HepG2 (cell line): ENCODE data around the gene SURF6.

Experiments
- AHR ChIP-seq: IDR thresholded peaks from 2 replicates; pipeline ENCODE4 v1.6.1; 2018; ENCODE audit warnings: missing genetic modification reagents, missing compliant biosample characterization
- EP300 ChIP-seq, 3 experiments: sonication (generic) in 1 of 3; formaldehyde crosslinking in 1 of 3; IDR thresholded peaks; 2 replicates each; pipeline versions ENCODE4 v1.5.1 to v1.6.1; 2011 to 2020; ENCODE audit warnings: low read depth in 2 of 3, low read length in 2 of 3, borderline replicate concordance in 1 of 3, improper control_type of control experiment in 1 of 3, mild to moderate bottlenecking in 1 of 3, missing genetic modification reagents in 1 of 3, moderate library complexity in 1 of 3
- NFE2L1 ChIP-seq: sonication (generic); formaldehyde crosslinking; IDR thresholded peaks from 2 replicates; pipeline ENCODE4 v1.4.0; 2020; ENCODE audit warnings: missing genetic modification reagents, mild to moderate bottlenecking, borderline replicate concordance
- POLR2A ChIP-seq, 2 experiments: IDR thresholded peaks; 2 replicates each; pipeline ENCODE4 v1.6.1; 2011; ENCODE audit warnings: low read depth in 2 of 2, low read length in 2 of 2, mild to moderate bottlenecking in 1 of 2, moderate library complexity in 1 of 2; ENCODE audit not compliant: insufficient read depth in 1 of 2
- SATB2 ChIP-seq: sonication (generic); formaldehyde crosslinking; IDR thresholded peaks from 2 replicates; pipeline ENCODE4 v1.5.0; 2020; ENCODE audit warnings: missing genetic modification reagents
- ZNF24 ChIP-seq: fragments of 450-650 bp; IDR thresholded peaks from 2 replicates; pipeline ENCODE4 v1.6.1; 2017; ENCODE audit warnings: antibody characterized with exemption, mild to moderate bottlenecking
- TF ChIP-seq, protein P1 (sequence below): sonication (generic); IDR thresholded peaks from 2 replicates; pipeline ENCODE4 v1.6.1; 2016; ENCODE audit warnings: low read depth, borderline replicate concordance
- TF ChIP-seq, protein P2 (sequence below): fragments of 450-650 bp; IDR thresholded peaks from 2 replicates; pipeline ENCODE4 v1.6.1; 2016
- TF ChIP-seq, protein P3 (sequence below), 2 experiments: sonication (generic) in 1 of 2; formaldehyde crosslinking in 1 of 2; IDR thresholded peaks; 2 replicates each; pipeline versions ENCODE4 v1.5.1 to v1.6.1; 2011 to 2020; ENCODE audit warnings: borderline replicate concordance in 1 of 2, low read depth in 1 of 2, low read length in 1 of 2, mild to moderate bottlenecking in 1 of 2, missing genetic modification reagents in 1 of 2, moderate library complexity in 1 of 2
- TF ChIP-seq, protein P4 (sequence below): sonication (generic); formaldehyde crosslinking; IDR thresholded peaks from 2 replicates; pipeline ENCODE4 v1.5.0; 2020; ENCODE audit warnings: mild to moderate bottlenecking, missing genetic modification reagents, borderline replicate concordance
- TF ChIP-seq, protein P5 (sequence below): sonication (generic); formaldehyde crosslinking; IDR thresholded peaks from 2 replicates; pipeline ENCODE4 v1.8.1; 2022; ENCODE audit warnings: mild to moderate bottlenecking, missing genetic modification reagents

DNA sequence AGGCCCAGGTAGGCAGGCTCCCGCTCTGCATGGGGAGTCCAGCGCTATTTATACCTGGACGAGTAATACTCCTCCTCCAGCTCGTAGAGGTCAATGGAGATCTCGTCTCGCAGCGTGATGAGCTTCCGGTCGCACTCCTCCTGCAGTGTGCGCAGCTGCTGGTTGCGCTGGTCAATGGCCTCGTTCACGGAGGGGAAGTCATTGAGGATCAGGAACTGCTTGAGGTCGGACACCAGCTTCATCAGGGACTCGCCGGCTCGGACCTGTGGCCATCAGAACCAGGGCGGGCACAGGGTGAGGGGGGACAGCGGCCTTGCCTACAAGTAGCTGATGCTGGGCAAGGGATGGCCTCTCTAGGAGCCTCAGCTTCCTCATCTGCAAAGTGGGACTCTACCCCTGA lies 8.1 kb upstream of the SURF6 start:
- TF ChIP-seq SATB2: no peak
- no peak for TF ChIP-seq ZNF24
- TF ChIP-seq AHR: no peak
- TF ChIP-seq, protein P1, sequence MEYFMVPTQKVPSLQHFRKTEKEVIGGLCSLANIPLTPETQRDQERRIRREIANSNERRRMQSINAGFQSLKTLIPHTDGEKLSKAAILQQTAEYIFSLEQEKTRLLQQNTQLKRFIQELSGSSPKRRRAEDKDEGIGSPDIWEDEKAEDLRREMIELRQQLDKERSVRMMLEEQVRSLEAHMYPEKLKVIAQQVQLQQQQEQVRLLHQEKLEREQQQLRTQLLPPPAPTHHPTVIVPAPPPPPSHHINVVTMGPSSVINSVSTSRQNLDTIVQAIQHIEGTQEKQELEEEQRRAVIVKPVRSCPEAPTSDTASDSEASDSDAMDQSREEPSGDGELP: no peak
- TF ChIP-seq, protein P2, sequence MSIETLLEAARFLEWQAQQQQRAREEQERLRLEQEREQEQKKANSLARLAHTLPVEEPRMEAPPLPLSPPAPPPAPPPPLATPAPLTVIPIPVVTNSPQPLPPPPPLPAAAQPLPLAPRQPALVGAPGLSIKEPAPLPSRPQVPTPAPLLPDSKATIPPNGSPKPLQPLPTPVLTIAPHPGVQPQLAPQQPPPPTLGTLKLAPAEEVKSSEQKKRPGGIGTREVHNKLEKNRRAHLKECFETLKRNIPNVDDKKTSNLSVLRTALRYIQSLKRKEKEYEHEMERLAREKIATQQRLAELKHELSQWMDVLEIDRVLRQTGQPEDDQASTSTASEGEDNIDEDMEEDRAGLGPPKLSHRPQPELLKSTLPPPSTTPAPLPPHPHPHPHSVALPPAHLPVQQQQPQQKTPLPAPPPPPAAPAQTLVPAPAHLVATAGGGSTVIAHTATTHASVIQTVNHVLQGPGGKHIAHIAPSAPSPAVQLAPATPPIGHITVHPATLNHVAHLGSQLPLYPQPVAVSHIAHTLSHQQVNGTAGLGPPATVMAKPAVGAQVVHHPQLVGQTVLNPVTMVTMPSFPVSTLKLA: no peak
- TF ChIP-seq, protein P3, sequence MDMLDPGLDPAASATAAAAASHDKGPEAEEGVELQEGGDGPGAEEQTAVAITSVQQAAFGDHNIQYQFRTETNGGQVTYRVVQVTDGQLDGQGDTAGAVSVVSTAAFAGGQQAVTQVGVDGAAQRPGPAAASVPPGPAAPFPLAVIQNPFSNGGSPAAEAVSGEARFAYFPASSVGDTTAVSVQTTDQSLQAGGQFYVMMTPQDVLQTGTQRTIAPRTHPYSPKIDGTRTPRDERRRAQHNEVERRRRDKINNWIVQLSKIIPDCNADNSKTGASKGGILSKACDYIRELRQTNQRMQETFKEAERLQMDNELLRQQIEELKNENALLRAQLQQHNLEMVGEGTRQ (IDR thresholded peaks at IDR 0.05; ENCODE audit: low read depth, low read length): no peak
- TF ChIP-seq, protein P3 (CRISPR knock-in tag; IDR thresholded peaks at IDR 0.05; ENCODE audit: borderline replicate concordance): no peak
- TF ChIP-seq, protein P4, sequence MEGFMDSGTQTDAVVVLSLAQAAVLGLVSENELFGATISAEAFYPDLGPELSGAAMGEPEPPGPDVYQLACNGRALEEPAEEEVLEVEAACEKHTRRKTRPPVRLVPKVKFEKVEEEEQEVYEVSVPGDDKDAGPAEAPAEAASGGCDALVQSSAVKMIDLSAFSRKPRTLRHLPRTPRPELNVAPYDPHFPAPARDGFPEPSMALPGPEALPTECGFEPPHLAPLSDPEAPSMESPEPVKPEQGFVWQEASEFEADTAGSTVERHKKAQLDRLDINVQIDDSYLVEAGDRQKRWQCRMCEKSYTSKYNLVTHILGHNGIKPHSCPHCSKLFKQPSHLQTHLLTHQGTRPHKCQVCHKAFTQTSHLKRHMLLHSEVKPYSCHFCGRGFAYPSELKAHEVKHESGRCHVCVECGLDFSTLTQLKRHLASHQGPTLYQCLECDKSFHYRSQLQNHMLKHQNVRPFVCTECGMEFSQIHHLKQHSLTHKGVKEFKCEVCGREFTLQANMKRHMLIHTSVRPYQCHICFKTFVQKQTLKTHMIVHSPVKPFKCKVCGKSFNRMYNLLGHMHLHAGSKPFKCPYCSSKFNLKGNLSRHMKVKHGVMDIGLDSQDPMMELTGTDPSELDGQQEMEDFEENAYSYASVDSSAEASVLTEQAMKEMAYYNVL (CRISPR knock-in tag): no peak
- TF ChIP-seq EP300 (IDR thresholded peaks at IDR 0.05; ENCODE audit: low read depth in 2 of 2, low read length in 2 of 2): no peak
- no peak for TF ChIP-seq EP300 (CRISPR knock-in tag; IDR thresholded peaks at IDR 0.05; ENCODE audit: borderline replicate concordance)
- TF ChIP-seq, protein P5, sequence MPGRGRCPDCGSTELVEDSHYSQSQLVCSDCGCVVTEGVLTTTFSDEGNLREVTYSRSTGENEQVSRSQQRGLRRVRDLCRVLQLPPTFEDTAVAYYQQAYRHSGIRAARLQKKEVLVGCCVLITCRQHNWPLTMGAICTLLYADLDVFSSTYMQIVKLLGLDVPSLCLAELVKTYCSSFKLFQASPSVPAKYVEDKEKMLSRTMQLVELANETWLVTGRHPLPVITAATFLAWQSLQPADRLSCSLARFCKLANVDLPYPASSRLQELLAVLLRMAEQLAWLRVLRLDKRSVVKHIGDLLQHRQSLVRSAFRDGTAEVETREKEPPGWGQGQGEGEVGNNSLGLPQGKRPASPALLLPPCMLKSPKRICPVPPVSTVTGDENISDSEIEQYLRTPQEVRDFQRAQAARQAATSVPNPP (CRISPR knock-in tag): no peak
- no peak for TF ChIP-seq NFE2L1
- TF ChIP-seq POLR2A (IDR thresholded peaks at IDR 0.05; ENCODE audit: insufficient read depth in 1 of 2, low read depth in 2 of 2, low read length in 2 of 2): no peak
